ENCODE measurements around the gene HOXB4. TPM values are rescaled to one million over a fixed set of nuclear protein-coding genes. Genes with fewer than 3 reads are reported as not detected.

HOXB4 gene
- total RNA-seq, 4 donors from 2014 or later, result 0.18 to 1.8 (median 0.51) TPM

DNA sequence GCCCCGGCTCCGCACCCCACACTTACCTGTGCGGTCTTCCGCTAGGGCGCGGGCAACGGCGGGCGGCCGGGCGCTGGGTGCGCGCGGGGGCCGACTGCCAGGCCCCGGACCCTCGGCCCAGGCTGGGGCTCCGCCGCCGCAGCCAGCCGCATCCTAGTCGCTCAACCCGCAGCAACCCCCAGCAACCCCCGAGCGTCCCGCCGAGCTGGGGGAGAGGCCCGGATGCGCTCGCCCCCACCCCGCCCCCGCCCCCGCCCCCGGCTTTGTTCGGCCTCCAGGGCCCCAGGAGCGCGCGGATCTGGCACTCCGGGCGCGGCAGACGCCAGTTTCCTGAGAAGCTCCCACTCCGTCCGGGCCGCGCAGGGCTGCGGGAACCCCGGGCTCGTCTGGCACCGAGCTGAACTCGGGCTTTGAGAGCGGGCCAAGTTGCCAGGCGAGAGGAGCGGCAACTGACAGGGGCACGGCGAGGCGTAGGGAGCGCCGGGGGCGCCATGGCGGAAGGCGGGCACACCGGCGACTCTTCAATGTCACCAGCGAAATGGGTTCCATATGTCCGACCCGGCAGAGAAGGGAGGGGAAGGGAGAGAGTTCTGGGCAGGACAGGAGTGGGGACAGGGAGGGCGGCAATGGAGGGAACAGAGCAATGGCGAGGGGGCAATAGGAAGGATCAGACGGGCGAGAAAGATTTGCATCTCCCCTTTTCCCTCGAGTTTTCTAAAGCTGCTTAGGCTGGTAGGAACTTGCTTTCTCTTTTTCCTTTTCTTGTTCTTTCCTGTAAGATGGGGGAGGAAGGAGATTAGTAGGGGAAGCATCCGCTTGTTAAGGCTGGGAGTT, 13.7 kb downstream of the HOXB4 start:
- ATAC-seq (peak in 1 of 2 donors; percentile 39), DNase-seq (no peak)
- H3K36me3 ChIP-seq, result no peaks in the 10 kb centered on the region
- H3K9me3 ChIP-seq, result no peaks in the 10 kb centered on the region
- peak overlapping the region; percentile 53 to 62 (median 56) for H3K4me3 ChIP-seq
- H3K27ac ChIP-seq, result peak overlapping the region; percentile 4 to 67 (median 62)
- H3K27me3 ChIP-seq, result peaks cover 14 to 21% (median 15%) of the 10 kb centered on the region in 3 donors
- no peak for TF ChIP-seq POLR2A (IDR thresholded peaks at IDR 0.05)
- TF ChIP-seq, protein P1, sequence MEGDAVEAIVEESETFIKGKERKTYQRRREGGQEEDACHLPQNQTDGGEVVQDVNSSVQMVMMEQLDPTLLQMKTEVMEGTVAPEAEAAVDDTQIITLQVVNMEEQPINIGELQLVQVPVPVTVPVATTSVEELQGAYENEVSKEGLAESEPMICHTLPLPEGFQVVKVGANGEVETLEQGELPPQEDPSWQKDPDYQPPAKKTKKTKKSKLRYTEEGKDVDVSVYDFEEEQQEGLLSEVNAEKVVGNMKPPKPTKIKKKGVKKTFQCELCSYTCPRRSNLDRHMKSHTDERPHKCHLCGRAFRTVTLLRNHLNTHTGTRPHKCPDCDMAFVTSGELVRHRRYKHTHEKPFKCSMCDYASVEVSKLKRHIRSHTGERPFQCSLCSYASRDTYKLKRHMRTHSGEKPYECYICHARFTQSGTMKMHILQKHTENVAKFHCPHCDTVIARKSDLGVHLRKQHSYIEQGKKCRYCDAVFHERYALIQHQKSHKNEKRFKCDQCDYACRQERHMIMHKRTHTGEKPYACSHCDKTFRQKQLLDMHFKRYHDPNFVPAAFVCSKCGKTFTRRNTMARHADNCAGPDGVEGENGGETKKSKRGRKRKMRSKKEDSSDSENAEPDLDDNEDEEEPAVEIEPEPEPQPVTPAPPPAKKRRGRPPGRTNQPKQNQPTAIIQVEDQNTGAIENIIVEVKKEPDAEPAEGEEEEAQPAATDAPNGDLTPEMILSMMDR (IDR thresholded peaks at IDR 0.05 in 4 of 5, conservative IDR thresholded peaks at IDR 0.05 in 1 of 5), result no peak
- no peaks in the 10 kb centered on the region for H3K4me1 ChIP-seq
- intact Hi-C loops (cut with DNase I; ENCODE audit: low total_unique reads) (no loop called here), in situ Hi-C loops (cut with MboI; ENCODE audit: low sequenced_read_pairs in 4 of 4) (no loop called here)

DNA sequence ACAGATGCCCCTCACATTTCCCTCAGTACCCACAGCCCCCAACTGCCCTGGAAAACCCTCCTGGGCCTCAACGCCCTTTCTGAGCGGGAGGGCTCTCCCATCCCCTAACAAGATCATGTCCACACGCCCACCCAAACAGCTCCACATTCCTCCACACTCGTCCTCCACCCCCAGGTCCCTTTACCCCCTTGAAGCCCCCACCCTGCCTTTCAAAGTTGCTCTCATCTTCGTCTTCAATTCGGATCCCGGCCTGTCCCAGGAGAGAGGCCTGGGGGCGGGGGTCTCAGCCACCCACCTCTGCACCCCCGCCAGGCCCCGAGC, 14.3 kb downstream of the HOXB4 start:
- no peak for DNase-seq
- no peak for ATAC-seq
- Histone ChIP-seq H3K36me3 (no peaks in the 10 kb centered on the region), H3K9me3 (no peaks in the 10 kb centered on the region), H3K27ac (peak overlapping the region in 1 of 4 donors; percentile 64), H3K4me1 (no peaks in the 10 kb centered on the region), H3K27me3 (peaks cover 13 to 19% (median 13%) of the 10 kb centered on the region in 3 donors), H3K4me3 (peak overlapping the region in 3 of 4 donors; percentile 53 to 62 (median 58))
- intact Hi-C loops (cut with DNase I; ENCODE audit: low total_unique reads) (no loop called here), in situ Hi-C loops (cut with MboI; ENCODE audit: low sequenced_read_pairs in 4 of 4) (no loop called here)
- no peak for TF ChIP-seq POLR2A (IDR thresholded peaks at IDR 0.05)
- TF ChIP-seq, protein P1 (IDR thresholded peaks at IDR 0.05 in 4 of 5, conservative IDR thresholded peaks at IDR 0.05 in 1 of 5), result no peak

DNA sequence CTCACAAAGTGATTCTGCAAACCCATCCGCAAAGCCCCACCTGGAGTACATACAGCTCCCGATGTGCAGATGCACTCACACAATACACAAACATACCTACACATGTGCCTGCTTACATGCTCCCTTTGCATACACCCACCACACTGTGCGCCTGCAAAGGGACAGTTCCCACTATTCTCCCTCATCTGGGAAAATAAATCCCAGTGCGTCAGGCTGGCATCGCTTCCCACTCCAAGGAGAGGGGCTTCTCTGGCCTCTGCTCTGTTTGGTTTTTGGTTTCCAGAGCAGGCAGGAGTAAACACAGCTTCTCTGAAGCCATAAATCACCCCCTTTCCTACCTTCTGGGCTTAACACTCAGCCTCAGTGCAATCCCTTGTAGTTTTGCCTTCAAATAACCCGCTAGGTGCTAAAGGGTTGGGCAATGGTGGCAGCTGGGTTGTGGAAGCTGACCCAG, 14.7 kb downstream of the HOXB4 start:
- no peak overlapping the region for H3K27ac ChIP-seq
- DNase-seq, result no peak
- H3K4me1 ChIP-seq, result no peaks in the 10 kb centered on the region
- no peaks in the 10 kb centered on the region for H3K36me3 ChIP-seq
- no peaks in the 10 kb centered on the region for H3K9me3 ChIP-seq
- H3K4me3 ChIP-seq, result peak overlapping the region in 2 of 4 donors; percentile 53 to 58
- TF ChIP-seq, protein P1 (IDR thresholded peaks at IDR 0.05 in 4 of 5, conservative IDR thresholded peaks at IDR 0.05 in 1 of 5), result no peak
- no peak for TF ChIP-seq POLR2A (IDR thresholded peaks at IDR 0.05)
- no peak for ATAC-seq
- peaks cover 11 to 15% (median 11%) of the 10 kb centered on the region in 3 donors for H3K27me3 ChIP-seq
- in situ Hi-C loops (cut with MboI; ENCODE audit: low sequenced_read_pairs in 4 of 4), result no loop called here
- intact Hi-C loops (cut with DNase I; ENCODE audit: low total_unique reads), result no loop called here

DNA sequence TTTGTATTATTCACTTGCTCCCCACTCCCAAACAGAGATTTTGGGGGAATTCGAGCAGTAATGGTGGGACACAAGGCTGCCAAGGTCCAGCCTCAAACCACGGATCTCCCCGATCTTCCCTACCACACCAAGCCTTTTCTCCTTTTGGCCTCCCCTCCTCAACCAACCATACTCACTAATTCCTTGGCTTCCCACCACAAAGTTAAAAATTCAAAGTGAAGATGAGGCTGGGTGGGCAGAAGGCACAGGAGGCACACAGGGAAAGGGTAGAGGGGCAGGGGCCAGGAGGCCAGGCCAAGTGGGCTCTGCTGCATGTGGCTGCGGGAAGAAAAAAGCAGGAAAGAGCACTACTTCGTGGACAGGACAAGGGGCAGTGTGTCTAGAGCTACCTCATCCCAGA, 15.2 kb downstream of the HOXB4 start:
- H3K27ac ChIP-seq, result no peak overlapping the region
- H3K9me3 ChIP-seq, result no peaks in the 10 kb centered on the region
- intact Hi-C loops (cut with DNase I; ENCODE audit: low total_unique reads), result no loop called here
- DNase-seq (no peak), ATAC-seq (no peak)
- no peak overlapping the region for H3K4me3 ChIP-seq
- TF ChIP-seq POLR2A (IDR thresholded peaks at IDR 0.05), result no peak
- no peaks in the 10 kb centered on the region for H3K4me1 ChIP-seq
- H3K27me3 ChIP-seq, result peaks cover 7 to 10% (median 9%) of the 10 kb centered on the region in 3 donors
- in situ Hi-C loops (cut with MboI; ENCODE audit: low sequenced_read_pairs in 4 of 4), result no loop called here
- H3K36me3 ChIP-seq, result no peaks in the 10 kb centered on the region

DNA sequence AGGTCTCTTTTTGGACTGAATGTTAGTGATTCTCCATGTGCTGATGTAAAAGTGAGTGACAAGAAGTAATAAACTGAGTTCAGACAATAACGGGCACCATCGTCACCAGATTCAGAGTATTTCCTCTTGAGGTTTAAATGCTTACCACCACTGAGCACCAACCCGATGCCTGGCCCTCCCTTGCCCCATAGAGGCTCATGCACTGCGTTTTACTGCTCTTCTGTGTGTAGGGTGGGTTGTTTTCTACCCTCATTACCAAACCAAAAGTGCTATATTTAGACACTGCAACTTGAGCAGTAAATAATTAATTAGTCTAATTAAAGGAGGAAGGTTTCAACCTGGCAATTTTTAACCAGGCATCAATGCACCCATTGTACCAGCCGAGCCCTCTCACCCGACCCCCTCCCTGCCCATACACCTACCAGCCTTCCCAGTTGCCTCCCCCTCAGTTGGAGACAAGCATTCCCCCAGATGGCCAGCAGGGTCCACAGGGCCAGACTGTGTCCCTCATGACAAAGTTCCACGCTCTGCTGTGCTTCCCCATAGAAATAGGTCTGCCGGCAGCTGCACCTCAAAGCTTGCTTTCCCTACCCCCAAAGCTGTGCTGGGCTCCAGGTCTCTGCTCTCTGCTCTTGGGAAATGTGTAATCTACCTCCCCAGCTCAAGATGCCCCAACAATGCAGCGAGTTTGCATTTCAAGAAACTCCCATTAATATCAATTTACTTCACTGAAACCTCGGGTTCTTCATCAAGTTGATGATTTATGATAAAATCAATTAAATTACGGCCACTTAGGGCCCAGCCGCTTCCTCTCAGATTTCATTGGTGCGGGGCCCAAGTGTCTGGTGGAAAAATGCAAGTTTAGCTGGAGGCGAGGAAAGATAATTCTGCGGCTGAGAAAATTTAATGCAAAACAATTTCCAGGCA, 16.0 kb downstream of the HOXB4 start:
- H3K4me3 ChIP-seq, result no peak overlapping the region
- no peaks in the 10 kb centered on the region for H3K36me3 ChIP-seq
- in situ Hi-C loops (cut with MboI; ENCODE audit: low sequenced_read_pairs in 4 of 4) (no loop called here), intact Hi-C loops (cut with DNase I; ENCODE audit: low total_unique reads) (no loop called here)
- peaks cover 3 to 9% (median 5%) of the 10 kb centered on the region in 3 donors for H3K27me3 ChIP-seq
- TF ChIP-seq POLR2A (IDR thresholded peaks at IDR 0.05), result no peak
- TF ChIP-seq, protein P1 (IDR thresholded peaks at IDR 0.05 in 4 of 5, conservative IDR thresholded peaks at IDR 0.05 in 1 of 5), result no peak
- H3K27ac ChIP-seq, result no peak overlapping the region
- H3K4me1 ChIP-seq, result peaks cover under 1 to 2% of the 10 kb centered on the region in 2 donors
- no peak for ATAC-seq
- DNase-seq, result no peak
- no peaks in the 10 kb centered on the region for H3K9me3 ChIP-seq

Data from gastrocnemius medialis (tissue), 4 donors.